ENCODE data around the gene TCEA2. TPM values are rescaled to one million over a fixed set of nuclear protein-coding genes. Genes with fewer than 3 reads are reported as not detected.

The TCEA2 gene
- total and polyA plus RNA-seq, 5 experiments from 2014 or later = 22.5 to 42.7 (median 33.0) TPM

DNA sequence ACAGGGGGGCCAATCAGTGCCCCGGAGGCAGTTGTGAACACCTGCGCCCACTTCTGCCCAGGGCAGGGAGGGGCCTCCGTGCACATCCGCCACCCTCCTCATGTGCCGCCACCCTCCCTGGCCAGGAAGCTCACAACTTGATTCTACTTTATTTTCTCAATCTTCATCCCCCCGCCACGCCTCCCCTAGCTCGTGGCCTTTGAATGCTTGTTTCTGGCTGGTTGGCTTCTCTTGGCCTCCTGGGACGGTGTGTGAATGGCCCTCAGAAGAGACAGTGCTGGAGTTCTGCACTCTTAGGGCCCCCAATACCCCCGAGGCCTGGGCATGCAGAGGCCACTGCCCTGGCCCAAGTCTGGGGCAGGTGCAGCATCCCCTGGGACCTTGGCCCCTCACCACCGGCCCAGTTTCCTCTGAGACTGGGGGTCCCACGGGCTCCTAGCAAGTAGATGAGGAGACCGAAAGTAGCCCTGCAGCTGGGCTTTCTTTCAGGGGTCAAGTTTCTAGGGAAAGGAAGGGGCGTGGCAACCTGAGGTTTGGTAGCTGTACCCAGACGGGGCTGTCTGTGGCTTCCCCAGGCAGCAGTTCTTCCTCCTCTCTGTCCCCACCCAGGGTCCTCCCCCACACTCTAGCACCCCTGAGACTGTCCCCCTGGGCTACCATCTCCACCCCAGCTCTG is 15.0 kb downstream of the TCEA2 start:
- H3K27me3 Mint-ChIP-seq = no peaks in the 10 kb centered on the region
- H3K27ac Mint-ChIP-seq = peak overlapping the region; percentile 80 to 94 (median 87)
- peaks cover 0 to 29% (median 0%) of the 10 kb centered on the region in 3 donors for H3K36me3 Mint-ChIP-seq
- peak overlapping the region; percentile 79 to 95 (median 92) for H3K4me3 Mint-ChIP-seq
- POLR2A ChIA-PET = interaction anchor here (0.5 to 4.7 kb wide), 20 partner anchors 10 to 902 kb away, joined by 3 to 47 read pairs (median 4); partner anchors contain the start of genes ARFRP1, NPBWR2, PCMTD2 and PRPF6
- H3K4me1 Mint-ChIP-seq = peaks cover 17 to 58% (median 48%) of the 10 kb centered on the region in 4 donors
- ATAC-seq (peak; percentile 62 to 75), DNase-seq (peak; percentile 60 to 85 (median 71))
- no peaks in the 10 kb centered on the region for H3K9me3 Mint-ChIP-seq

DNA sequence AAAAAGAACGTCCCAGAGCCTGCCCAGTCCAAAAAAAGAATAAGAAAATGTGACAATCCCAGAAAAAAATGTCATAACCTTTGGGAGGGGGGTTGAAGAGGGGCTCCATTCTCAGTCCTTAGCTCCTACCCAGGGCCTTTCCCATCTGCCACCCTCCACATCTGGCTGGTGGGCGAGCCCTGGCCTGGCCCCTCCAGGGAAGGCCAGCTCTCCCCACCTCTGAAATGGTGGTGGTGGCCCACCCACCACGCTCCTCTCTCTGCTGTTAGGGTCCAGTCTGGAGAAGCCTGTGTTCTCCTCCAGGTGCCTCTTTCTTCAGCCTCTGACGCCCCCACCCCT is 15.9 kb downstream of the TCEA2 start:
- ATAC-seq = no peak
- Mint-ChIP-seq H3K9me3 (no peaks in the 10 kb centered on the region), H3K27ac (peak overlapping the region; percentile 53 to 94 (median 87)), H3K4me1 (peaks cover 19 to 62% (median 49%) of the 10 kb centered on the region in 4 donors), H3K36me3 (peaks cover 0 to 25% (median 0%) of the 10 kb centered on the region in 3 donors), H3K4me3 (peak overlapping the region; percentile 79 to 95 (median 92)), H3K27me3 (no peaks in the 10 kb centered on the region)
- no peak for DNase-seq
- POLR2A ChIA-PET = interaction anchor here (0.8 to 4.7 kb wide), 19 partner anchors 11 to 558 kb away, joined by 3 to 47 read pairs (median 5); partner anchors contain the start of genes GMEB2, NPBWR2, PCMTD2 and PPDPF

DNA sequence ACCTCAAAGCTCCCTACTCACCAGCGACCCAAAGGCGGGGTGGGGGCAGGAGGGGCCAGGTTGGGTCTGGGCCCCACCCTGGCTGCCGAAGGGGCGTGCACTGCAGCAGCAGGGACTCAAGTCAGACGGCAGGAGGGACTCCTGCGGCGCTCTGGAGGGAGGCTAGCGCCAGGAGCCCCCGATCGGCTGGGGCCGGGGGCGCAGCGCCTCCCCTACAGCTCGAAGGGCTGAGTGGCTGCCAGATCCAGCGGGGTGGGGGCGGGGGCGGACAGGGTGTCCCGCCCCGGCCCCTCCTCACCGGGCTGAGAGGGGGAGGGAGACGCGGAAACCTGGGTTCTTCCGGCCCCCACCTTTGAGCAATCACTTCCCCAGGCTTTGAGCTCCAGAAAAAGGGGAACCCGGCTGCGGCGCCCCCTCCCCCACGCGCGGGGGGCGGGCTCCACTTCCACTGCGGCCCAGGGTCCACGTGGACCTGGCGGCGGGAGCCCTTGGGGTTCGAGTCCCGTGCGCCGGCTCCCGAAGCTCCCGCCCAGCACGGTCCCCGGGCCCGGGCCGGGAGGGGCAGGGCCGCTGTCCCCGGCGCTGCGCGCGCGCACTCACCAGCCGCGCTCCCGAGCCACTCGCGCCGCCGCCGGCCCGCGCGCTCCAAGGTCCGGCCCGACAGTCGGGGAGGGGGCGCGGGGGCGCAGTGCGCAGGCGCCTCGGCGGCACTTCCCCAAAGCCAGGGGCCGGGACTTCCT is 16.4 kb downstream of the TCEA2 start, which contains the start of gene RGS19:
Gene RGS19, minus strand, starts transcription at position 246 of the 740 bp plus-strand sequence. CDS start 2,632 bp downstream, outside the sequence.
- H3K4me3 Mint-ChIP-seq = peak within 1 kb of the TSS; percentile 82 to 95 (median 92)
- peaks cover 22 to 66% (median 52%) of the 10 kb centered on the region in 4 donors for H3K4me1 Mint-ChIP-seq
- peaks cover 0 to 3% (median 1%) of the 10 kb centered on the region in 5 donors for H3K27me3 Mint-ChIP-seq
- DNase-seq (peak in 9 of 10 donors; percentile 40 to 82 (median 65)), ATAC-seq (peak; percentile 16 to 33)
- H3K27ac Mint-ChIP-seq = peak within 1 kb of the TSS; percentile 53 to 96 (median 90)
- POLR2A ChIA-PET = interaction anchor here (0.6 to 4.7 kb wide), 19 partner anchors 12 to 559 kb away, joined by 3 to 47 read pairs (median 5); partner anchors contain the start of genes GMEB2, NPBWR2, PCMTD2 and PPDPF
- peaks cover 0 to 20% (median 0%) of the 10 kb centered on the region in 3 donors for H3K36me3 Mint-ChIP-seq
- no peaks in the 10 kb centered on the region for H3K9me3 Mint-ChIP-seq

DNA sequence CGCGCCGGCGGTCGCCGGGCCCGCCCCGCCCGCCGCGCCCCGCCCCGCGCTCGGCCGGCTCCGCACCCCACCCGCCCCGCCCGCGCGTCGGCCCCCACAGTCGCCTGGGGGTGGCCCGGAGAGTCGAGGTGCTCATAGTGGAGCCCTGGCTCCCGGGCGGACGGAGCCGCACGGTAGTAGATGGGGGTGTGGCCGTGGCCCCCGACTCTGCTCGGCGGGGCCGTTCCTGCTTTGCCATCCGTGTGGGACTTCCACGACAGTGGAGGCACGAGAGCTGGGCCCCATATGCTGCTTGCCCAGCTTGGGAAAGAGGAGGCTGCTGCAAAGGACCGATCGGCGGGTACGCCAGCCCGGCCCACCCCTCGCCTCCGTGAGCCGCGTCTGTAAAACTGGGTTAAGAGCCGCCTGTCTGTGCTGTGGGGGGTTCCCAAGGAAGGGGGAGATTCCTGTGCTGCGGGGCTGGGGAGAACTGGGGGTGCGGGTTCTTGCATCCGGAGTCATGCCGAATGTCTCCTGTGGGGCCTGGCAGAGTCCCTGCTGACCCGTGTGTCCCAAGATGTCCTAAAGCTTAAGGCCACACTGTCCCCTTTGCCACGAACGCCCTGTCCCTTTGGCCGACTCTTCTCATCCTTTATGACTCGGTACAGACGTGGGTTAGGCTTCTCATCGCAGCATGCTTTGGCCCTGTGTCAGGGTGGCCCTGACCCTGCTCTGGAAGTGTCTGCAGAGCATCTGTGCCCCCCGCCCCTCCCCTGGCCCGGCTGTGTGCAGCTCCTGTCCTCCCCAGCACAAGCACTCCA is 17.2 kb downstream of the TCEA2 start, which contains the start of gene OPRL1:
Gene OPRL1, plus strand, starts transcription at position 70 of the 800 bp plus-strand sequence. CDS start 12,639 bp downstream, outside the sequence.
- H3K27me3 Mint-ChIP-seq = peaks cover 0 to 3% (median 1%) of the 10 kb centered on the region in 5 donors
- ATAC-seq = peak; percentile 37 to 60
- POLR2A ChIA-PET = interaction anchor here (0.6 to 4.7 kb wide), 16 partner anchors 8 to 455 kb away, joined by 3 to 47 read pairs (median 5); partner anchors contain the start of genes GMEB2, NPBWR2, PCMTD2 and PRPF6
- no peaks in the 10 kb centered on the region for H3K9me3 Mint-ChIP-seq
- H3K4me1 Mint-ChIP-seq = peaks cover 23 to 68% (median 54%) of the 10 kb centered on the region in 4 donors
- peak in 7 of 10 donors; percentile 46 to 78 (median 60) for DNase-seq
- peaks cover 0 to 12% (median 0%) of the 10 kb centered on the region in 3 donors for H3K36me3 Mint-ChIP-seq
- H3K4me3 Mint-ChIP-seq = peak within 1 kb of the TSS; percentile 82 to 95 (median 92)
- H3K27ac Mint-ChIP-seq = peak within 1 kb of the TSS; percentile 37 to 96 (median 90)

DNA sequence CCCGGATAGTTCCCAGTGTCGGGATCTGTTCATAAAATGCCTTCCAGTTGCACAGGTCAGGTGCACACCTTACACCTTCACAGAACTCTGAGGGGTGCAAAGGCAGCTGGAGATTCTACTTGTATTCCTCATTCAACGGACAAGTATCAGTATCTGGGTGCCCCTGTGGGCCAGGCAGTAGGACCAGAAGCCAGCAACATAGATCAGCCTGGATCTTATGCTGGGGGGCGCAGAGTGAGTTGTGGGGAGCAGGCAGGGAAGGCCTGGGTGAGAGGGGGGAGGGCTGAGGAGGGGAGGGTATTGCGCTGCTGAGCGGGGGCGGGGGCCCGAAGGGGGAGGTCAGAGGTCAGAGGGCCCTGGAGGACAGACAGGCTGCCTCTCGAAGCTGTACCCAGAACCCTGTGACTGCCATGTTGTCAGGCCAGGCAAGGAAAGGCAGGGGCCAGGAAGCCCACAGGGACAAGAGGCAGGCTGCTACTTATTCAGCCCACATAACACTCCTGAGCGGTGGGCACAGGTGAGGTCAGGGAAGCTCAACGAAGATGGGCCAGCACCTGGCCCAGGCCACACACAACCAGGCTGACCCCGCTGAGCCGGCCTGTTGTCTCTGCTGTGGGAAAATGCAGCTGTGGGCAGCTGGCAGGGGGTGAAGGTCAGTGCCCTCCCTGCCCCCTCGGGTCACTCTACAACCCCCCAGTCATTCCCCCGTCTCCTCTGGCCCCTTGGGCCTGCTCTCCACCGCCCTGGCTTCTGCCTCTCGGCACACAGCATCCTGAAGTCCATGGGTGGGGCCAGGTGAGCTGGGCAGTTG is 18.0 kb downstream of the TCEA2 start:
- Mint-ChIP-seq H3K27ac (peak overlapping the region in 9 of 10 donors; percentile 81 to 96 (median 89)), H3K4me3 (peak overlapping the region; percentile 78 to 89 (median 83)), H3K9me3 (peaks cover 0 to under 1% (median 0%) of the 10 kb centered on the region in 9 donors), H3K27me3 (peaks cover 0 to 6% (median 1%) of the 10 kb centered on the region in 5 donors), H3K4me1 (peaks cover 20 to 61% (median 51%) of the 10 kb centered on the region in 4 donors), H3K36me3 (peaks cover 0 to 4% (median 0%) of the 10 kb centered on the region in 3 donors)
- POLR2A ChIA-PET = interaction anchor here (1.2 to 4.2 kb wide), 5 partner anchors 9 to 42 kb away, joined by 3 to 38 read pairs (median 10); partner anchors contain the start of gene TCEA2
- DNase-seq (peak in 1 of 10 donors; percentile 22), ATAC-seq (no peak)

DNA sequence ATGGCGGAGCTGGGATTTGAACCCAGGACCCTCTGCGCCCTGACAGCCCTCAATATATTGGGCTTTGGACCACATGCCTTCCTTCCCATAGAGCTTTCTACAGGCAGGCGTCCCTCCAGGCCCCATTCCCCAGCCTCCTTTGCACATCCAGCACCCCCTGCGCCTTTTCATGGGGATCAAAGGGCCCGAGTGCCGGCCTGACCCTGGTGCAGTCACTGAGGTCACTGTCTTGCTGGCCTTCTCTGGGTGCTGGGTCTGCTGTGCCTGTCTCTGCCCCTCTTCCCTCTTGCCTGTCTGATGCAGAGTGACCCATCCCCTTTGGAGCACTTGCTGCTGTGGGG is 18.6 kb downstream of the TCEA2 start:
- H3K9me3 Mint-ChIP-seq = peaks cover 0 to 5% (median 0%) of the 10 kb centered on the region in 9 donors
- H3K36me3 Mint-ChIP-seq = peaks cover 0 to 2% (median 0%) of the 10 kb centered on the region in 3 donors
- no peak for ATAC-seq
- no peak for DNase-seq
- peaks cover 20 to 61% (median 47%) of the 10 kb centered on the region in 4 donors for H3K4me1 Mint-ChIP-seq
- H3K27me3 Mint-ChIP-seq = peaks cover 0 to 6% (median 1%) of the 10 kb centered on the region in 5 donors
- H3K4me3 Mint-ChIP-seq = peak overlapping the region; percentile 16 to 85 (median 69)
- peak overlapping the region in 8 of 10 donors; percentile 20 to 90 (median 80) for H3K27ac Mint-ChIP-seq
- POLR2A ChIA-PET = interaction anchor here (3.3 kb wide), 1 partner anchor 39 kb away, joined by 13 read pairs; no protein-coding TSS in a partner anchor

DNA sequence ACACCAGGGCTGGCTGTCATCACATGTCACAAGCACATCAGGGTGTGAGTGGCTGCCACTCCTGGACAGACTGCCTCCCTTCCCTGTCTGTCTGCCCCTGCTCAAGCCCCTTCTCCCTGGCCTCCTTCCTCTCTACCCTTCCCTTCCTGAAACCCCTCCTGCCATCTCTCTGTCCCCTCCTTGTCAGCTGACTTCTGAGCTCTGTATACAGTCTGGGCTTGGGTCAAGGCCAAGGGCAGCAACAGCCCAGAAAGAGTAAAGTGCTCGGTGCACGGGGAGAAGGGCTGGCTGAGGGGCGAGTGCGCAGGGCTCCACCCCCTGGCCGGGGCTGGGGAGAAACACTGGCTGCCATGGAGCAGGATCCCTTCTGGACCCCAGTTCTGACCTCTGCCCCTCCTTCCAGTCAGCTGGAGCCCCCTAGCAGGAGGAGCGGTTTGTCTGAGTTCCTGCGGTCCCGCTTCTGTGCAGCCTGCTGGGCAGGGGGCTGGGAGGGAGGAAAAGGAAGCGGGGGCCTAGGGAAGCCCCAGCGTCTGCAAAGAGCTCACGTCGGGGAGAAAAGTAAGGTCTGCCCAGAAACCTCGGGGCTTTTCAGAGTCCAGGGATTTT is 19.2 kb downstream of the TCEA2 start:
- Mint-ChIP-seq H3K36me3 (peaks cover 0 to 3% (median 0%) of the 10 kb centered on the region in 3 donors), H3K4me1 (peaks cover 19 to 55% (median 44%) of the 10 kb centered on the region in 4 donors), H3K27ac (peak overlapping the region; percentile 20 to 90 (median 80)), H3K9me3 (peaks cover 0 to 8% (median 0%) of the 10 kb centered on the region in 9 donors), H3K4me3 (peak overlapping the region; percentile 62 to 88 (median 69)), H3K27me3 (peaks cover 0 to 6% (median 1%) of the 10 kb centered on the region in 5 donors)
- ATAC-seq = no peak
- POLR2A ChIA-PET = interaction anchor here (1.2 to 3.3 kb wide), 4 partner anchors 19 to 176 kb away, joined by 3 to 13 read pairs (median 4); partner anchors contain the start of genes PRPF6 and TCEA2
- no peak for DNase-seq

DNA sequence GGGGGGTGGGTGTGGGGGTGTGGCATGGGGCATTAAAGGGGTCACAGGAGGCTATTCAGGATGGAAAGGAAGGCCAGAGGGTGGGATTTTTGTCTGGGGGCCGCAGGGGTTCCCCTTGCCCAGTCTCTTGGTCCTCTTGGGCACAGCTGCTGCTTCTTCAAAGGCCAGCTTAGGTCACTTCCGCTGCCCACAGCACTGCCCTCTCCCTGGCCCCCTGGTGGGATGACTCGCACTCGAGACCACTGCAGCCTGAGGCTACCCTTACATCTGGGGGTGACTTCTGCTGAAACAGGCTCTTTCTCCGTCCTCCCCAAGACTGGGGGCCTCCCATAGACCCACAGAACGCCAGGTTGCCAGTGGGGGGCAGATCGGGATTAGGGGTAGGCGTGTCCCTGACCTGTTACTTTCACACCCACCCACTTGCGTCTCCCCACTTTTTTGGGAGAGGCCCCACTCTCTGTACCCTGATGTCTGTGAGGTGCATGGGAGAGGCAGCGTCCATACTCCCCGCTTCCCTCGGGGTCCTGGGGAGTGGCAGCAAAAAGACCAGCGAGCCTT is 19.9 kb downstream of the TCEA2 start:
- ATAC-seq = no peak
- DNase-seq = no peak
- peaks cover 0 to 12% (median 0%) of the 10 kb centered on the region in 9 donors for H3K9me3 Mint-ChIP-seq
- H3K36me3 Mint-ChIP-seq = peaks cover 0 to 3% (median 0%) of the 10 kb centered on the region in 3 donors
- H3K27ac Mint-ChIP-seq = peak overlapping the region in 3 of 10 donors; percentile 27 to 85 (median 51)
- H3K4me1 Mint-ChIP-seq = peaks cover 19 to 50% (median 39%) of the 10 kb centered on the region in 4 donors
- H3K27me3 Mint-ChIP-seq = peaks cover 0 to 6% (median 1%) of the 10 kb centered on the region in 5 donors
- POLR2A ChIA-PET = interaction anchor here (1.2 to 2.3 kb wide), 7 partner anchors 17 to 175 kb away, joined by 3 to 13 read pairs (median 5); partner anchors contain the start of genes PCMTD2, PRPF6 and TCEA2
- peak overlapping the region; percentile 64 to 88 (median 78) for H3K4me3 Mint-ChIP-seq

DNA sequence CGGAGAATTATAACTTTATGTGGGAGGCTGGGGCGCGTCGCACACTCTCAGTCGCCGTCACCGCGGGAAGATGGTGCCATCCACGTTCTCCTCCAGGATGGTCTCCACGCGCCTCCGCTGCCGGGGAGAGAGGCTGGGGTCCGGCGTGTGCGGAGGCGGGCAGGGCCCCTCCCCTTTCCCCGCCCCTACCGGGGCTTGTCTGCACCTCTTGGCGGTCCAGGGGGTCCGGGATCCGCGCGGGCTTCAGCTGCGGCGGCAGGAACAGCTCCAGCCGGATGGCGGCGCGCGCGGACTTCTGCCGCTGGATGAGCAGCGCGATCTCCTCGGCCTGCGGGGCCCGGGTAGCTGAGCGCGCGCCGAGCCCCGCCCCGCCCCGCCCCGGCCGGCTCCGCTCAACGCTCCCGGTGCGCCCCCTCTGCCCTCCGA is 20.4 kb downstream of the TCEA2 start:
- Mint-ChIP-seq H3K27me3 (peaks cover 0 to 6% (median 1%) of the 10 kb centered on the region in 5 donors), H3K27ac (peak overlapping the region in 2 of 10 donors; percentile 27 to 85)
- POLR2A ChIA-PET = interaction anchor here (1.2 to 2.3 kb wide), 7 partner anchors 16 to 174 kb away, joined by 3 to 13 read pairs (median 5); partner anchors contain the start of genes PCMTD2, PRPF6 and TCEA2

More for the DNA sequence above, 20.4 kb downstream of the TCEA2 start:
- Mint-ChIP-seq H3K4me3 (peak overlapping the region; percentile 64 to 88 (median 78)), H3K36me3 (peaks cover 0 to 3% (median 0%) of the 10 kb centered on the region in 3 donors), H3K9me3 (peaks cover 0 to 12% (median 0%) of the 10 kb centered on the region in 9 donors), H3K4me1 (peaks cover 19 to 47% (median 39%) of the 10 kb centered on the region in 4 donors)
- DNase-seq (peak in 9 of 10 donors; percentile 38 to 78 (median 62)), ATAC-seq (peak; percentile 42 to 45)

All from naive thymus-derived CD8-positive, alpha-beta T cell (primary cell).